HL-60 (cell line): Measurements from ENCODE around the gene HSCB.
"Not testable (repeated sequence)": the region's sequence is repeated elsewhere in the genome, so short reads cannot be mapped to it uniquely, and the experiment has no call there.

Source experiments
- DNase-seq, 2 experiments: peaks; one replicate each; pipeline ENCODE4 v3.0.0-alpha.2; 2010 to 2020; ENCODE audit warnings: low read depth in 1 of 2, low spot score in 1 of 2
- H3K27ac ChIP-seq: fragments of 250-450 bp; sonication (Bioruptor Pico); replicated peaks from 2 replicates; pipeline ENCODE4 v1.5.1; 2020; ENCODE audit warnings: mild to moderate bottlenecking, moderate library complexity
- H3K27me3 ChIP-seq: fragments of 250-450 bp; sonication (Bioruptor Pico); 2 replicates; pipeline ENCODE4 v1.5.1; 2021; ENCODE audit warnings: mild to moderate bottlenecking, moderate library complexity; ENCODE audit not compliant: insufficient read depth, poor library complexity, severe bottlenecking
- H3K4me3 ChIP-seq: replicated peaks from 2 replicates; pipeline ENCODE4 v1.5.1; 2011; ENCODE audit warnings: mild to moderate bottlenecking, control low read depth, low read length; ENCODE audit not compliant: insufficient read depth
- GABPA ChIP-seq: IDR thresholded peaks from 2 replicates; pipeline ENCODE4 v1.6.1; 2012; ENCODE audit warnings: low read depth
- POLR2AphosphoS5 ChIP-seq: IDR thresholded peaks from 2 replicates; pipeline ENCODE4 v1.6.1; 2012; ENCODE audit warnings: low read depth
- SPI1 ChIP-seq: IDR thresholded peaks from 2 replicates; pipeline ENCODE4 v1.6.1; 2012; ENCODE audit warnings: low read depth, mild to moderate bottlenecking, borderline replicate concordance
- TF ChIP-seq, protein P1 (sequence below): IDR thresholded peaks from one replicate; pipeline ENCODE4 v1.5.1; 2011; ENCODE audit warnings: low read length, control low read depth, inconsistent platforms; ENCODE audit not compliant: insufficient read depth
- TF ChIP-seq, protein P2 (sequence below): IDR thresholded peaks from 2 replicates; pipeline ENCODE4 v1.6.1; 2012; ENCODE audit warnings: low read depth; ENCODE audit not compliant: insufficient replicate concordance

Gene HSCB

GRCh38 chr22:28761449-28761755 is 19.6 kb downstream of the HSCB start:
- no peaks in the 10 kb centered on the region for H3K27me3 ChIP-seq
- TF ChIP-seq POLR2AphosphoS5 (no peak), GABPA (no peak), SPI1 (no peak)
- TF ChIP-seq, protein P1, sequence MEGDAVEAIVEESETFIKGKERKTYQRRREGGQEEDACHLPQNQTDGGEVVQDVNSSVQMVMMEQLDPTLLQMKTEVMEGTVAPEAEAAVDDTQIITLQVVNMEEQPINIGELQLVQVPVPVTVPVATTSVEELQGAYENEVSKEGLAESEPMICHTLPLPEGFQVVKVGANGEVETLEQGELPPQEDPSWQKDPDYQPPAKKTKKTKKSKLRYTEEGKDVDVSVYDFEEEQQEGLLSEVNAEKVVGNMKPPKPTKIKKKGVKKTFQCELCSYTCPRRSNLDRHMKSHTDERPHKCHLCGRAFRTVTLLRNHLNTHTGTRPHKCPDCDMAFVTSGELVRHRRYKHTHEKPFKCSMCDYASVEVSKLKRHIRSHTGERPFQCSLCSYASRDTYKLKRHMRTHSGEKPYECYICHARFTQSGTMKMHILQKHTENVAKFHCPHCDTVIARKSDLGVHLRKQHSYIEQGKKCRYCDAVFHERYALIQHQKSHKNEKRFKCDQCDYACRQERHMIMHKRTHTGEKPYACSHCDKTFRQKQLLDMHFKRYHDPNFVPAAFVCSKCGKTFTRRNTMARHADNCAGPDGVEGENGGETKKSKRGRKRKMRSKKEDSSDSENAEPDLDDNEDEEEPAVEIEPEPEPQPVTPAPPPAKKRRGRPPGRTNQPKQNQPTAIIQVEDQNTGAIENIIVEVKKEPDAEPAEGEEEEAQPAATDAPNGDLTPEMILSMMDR = no peak
- TF ChIP-seq, protein P2, sequence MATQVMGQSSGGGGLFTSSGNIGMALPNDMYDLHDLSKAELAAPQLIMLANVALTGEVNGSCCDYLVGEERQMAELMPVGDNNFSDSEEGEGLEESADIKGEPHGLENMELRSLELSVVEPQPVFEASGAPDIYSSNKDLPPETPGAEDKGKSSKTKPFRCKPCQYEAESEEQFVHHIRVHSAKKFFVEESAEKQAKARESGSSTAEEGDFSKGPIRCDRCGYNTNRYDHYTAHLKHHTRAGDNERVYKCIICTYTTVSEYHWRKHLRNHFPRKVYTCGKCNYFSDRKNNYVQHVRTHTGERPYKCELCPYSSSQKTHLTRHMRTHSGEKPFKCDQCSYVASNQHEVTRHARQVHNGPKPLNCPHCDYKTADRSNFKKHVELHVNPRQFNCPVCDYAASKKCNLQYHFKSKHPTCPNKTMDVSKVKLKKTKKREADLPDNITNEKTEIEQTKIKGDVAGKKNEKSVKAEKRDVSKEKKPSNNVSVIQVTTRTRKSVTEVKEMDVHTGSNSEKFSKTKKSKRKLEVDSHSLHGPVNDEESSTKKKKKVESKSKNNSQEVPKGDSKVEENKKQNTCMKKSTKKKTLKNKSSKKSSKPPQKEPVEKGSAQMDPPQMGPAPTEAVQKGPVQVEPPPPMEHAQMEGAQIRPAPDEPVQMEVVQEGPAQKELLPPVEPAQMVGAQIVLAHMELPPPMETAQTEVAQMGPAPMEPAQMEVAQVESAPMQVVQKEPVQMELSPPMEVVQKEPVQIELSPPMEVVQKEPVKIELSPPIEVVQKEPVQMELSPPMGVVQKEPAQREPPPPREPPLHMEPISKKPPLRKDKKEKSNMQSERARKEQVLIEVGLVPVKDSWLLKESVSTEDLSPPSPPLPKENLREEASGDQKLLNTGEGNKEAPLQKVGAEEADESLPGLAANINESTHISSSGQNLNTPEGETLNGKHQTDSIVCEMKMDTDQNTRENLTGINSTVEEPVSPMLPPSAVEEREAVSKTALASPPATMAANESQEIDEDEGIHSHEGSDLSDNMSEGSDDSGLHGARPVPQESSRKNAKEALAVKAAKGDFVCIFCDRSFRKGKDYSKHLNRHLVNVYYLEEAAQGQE = no peak
- no peak overlapping the region for H3K27ac ChIP-seq
- no peak overlapping the region for H3K4me3 ChIP-seq
- no peak for DNase-seq

DNA sequence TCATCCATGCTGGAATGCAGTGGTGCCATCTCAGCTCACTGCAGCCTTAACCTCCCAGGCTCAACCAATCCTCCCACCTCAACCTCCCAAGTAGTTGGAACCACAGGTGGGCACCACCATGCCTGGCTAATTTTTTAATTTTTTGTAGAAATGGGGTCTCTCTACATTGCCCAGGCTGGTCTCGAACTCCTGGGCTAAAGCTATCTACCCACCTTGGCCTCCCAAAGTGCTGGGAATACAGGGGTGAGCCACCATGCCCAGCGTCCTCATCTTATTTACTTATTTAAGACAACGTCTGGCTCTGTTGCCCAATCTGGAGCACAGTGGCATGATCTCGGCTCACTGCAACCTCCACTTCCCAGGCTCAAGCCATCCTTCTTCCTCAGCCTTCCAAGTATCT is 20.2 kb downstream of the HSCB start:
- not testable (repeated sequence) for H3K27ac ChIP-seq, H3K27me3 ChIP-seq, DNase-seq, H3K4me3 ChIP-seq

GRCh38 chr22:28766628-28767027 is 24.8 kb downstream of the HSCB start:
- H3K4me3 ChIP-seq = no peak overlapping the region
- TF ChIP-seq, protein P2 = no peak
- TF ChIP-seq SPI1 = no peak
- TF ChIP-seq, protein P1 = no peak
- TF ChIP-seq GABPA = no peak
- no peak for TF ChIP-seq POLR2AphosphoS5
- no peak for DNase-seq
- no peak overlapping the region for H3K27ac ChIP-seq
- H3K27me3 ChIP-seq = no peaks in the 10 kb centered on the region

GRCh38 chr22:28768701-28769393 is 27.0 kb downstream of the HSCB start:
- no peak for DNase-seq
- Histone ChIP-seq H3K27me3 (no peaks in the 10 kb centered on the region), H3K4me3 (no peak overlapping the region), H3K27ac (no peak overlapping the region)
- TF ChIP-seq, protein P2 = no peak
- TF ChIP-seq SPI1 (no peak), POLR2AphosphoS5 (no peak), GABPA (no peak)
- TF ChIP-seq, protein P1 = no peak
